ENCODE data around the gene SLC25A34.

- TF ChIP-seq CTCF (IDR thresholded peaks at IDR 0.05): no peak
- TF ChIP-seq EP300 (IDR thresholded peaks at IDR 0.05; ENCODE audit: borderline replicate concordance in 1 of 2, low read depth in 1 of 2, low read length in 1 of 2): no peak
- TF ChIP-seq RFX5 (IDR thresholded peaks at IDR 0.05; ENCODE audit: low read length): no peak
- no peak for TF ChIP-seq USF2 (IDR thresholded peaks at IDR 0.05; ENCODE audit: borderline replicate concordance, low read depth, low read length)
- TF ChIP-seq REST (IDR thresholded peaks at IDR 0.05; ENCODE audit: low read depth, low read length): no peak
- TF ChIP-seq CHD2 (IDR thresholded peaks at IDR 0.05; ENCODE audit: low read length, partially characterized antibody): no peak
- no peak for TF ChIP-seq YY1 (IDR thresholded peaks at IDR 0.05; ENCODE audit: low read depth)
- no peak for TF ChIP-seq FOXM1 (IDR thresholded peaks at IDR 0.05; ENCODE audit: low read depth)
- TF ChIP-seq MAX (IDR thresholded peaks at IDR 0.05; ENCODE audit: low read depth): no peak
- no peak for TF ChIP-seq TAF1 (IDR thresholded peaks at IDR 0.05; ENCODE audit: borderline replicate concordance, low read depth, low read length)
Observed at GRCh38 chr1:15753776-15754175, 17.7 kb downstream of the SLC25A34 start.

All from SK-N-SH (cell line).